ENCODE data around the gene DRD4.
"Not testable (repeated sequence)": the region's sequence is repeated elsewhere in the genome, so short reads cannot be mapped to it uniquely, and the experiment has no call there.

Gene DRD4

DNA sequence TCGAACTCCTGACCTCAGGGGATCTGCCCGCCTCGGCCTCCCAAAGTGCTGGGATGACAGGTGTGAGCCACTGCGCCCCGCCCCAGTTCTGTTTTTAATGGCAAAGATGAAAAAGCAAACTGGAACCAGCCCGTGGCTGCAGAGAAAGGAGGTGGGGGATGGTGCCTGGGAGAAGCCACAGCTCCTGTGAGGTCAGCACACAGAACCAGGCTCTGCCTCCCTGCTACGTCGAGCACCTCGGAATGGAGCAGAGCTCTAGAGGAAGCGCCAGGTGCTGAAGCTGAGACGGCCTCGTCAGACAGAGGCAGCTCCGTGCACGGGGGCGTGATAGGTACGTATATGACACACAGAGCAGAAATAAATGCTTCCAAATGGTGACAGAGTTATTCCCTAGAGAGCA is 8.5 kb downstream of the DRD4 start:
- no peak for DNase-seq

DNA sequence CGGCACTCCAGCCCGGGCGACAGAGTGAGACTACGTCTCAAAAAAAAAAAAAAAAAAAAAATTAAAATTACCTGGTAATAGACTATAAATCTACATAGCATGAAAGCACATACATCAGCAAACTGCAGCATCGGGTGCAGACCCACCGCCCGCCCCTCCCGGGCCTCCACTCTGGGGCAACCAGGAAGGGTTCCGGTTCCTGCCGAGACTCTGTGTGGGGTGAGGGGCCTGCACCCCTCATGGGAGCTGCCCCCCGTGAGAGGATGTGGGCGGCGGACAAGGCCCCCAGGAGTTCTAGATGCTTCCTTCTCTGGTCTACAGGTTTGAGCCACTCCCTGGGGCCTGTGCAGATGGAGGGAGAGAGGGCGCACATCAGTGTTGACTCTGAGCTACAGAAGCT is 9.1 kb downstream of the DRD4 start:
- DNase-seq = no peak

DNA sequence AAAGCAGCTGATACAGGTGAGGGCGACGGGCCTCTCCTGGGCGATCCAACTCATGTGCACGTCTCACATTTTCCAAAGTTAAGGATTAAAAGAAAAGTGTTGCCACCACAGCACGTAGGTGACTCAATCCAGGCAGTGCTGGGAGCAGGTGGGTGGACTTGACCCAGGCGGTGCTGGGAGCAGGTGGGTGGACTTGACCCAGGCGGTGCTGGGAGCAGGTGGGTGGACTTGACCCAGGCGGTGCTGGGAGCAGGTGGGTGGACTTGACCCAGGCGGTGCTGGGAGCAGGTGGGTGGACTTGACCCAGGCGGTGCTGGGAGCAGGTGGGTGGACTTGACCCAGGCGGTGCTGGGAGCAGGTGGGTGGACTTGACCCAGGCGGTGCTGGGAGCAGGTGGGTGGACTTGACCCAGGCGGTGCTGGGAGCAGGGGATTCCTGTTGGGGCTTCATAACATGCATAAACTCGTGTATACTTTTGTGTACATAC is 10.6 kb downstream of the DRD4 start:
- not testable (repeated sequence) for DNase-seq

- DNase-seq = no peak
Measured at GRCh38 chr11:650482-650881, 13.4 kb downstream of the DRD4 start.

DNA sequence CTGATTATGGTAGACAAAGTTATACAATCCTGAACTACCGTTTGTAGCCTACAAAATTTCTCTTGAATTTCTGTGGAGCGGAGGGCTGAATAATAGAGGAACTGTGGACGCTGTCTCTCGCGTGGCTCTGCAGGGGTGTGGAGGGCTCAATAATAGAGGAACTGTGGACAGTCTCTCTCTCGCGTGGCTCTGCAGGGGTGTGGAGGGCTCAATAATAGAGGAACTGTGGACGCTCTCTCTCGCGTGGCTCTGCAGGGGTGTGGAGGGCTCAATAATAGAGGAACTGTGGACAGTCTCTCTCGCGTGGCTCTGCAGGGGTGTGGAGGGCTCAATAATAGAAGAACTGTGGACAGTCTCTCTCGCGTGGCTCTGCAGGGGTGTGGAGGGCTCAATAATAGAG is 16.1 kb downstream of the DRD4 start:
- DNase-seq = not testable (repeated sequence)

GRCh38 chr11:653837-654236 is 16.8 kb downstream of the DRD4 start:
- DNase-seq = no peak

DNA sequence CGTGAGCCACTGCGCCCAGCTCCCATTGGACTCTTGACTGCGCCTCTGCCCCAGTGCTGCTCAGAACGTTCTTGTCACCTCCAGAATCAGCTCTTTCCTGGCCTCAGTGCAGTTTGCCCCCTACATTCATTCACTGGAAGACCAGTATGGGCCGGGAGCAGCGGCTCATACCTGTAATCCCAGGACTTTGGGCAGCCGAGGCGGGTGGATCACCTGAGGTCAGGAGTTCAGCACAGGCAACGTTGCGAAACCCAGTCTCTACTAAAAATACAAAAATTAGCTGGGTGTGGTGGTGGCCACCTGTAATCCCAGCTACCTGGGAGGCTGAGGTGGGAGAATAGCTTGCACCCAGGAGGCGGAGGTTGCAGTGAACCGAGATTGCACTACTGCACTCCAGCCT is 17.4 kb downstream of the DRD4 start:
- DNase-seq = not testable (repeated sequence)

DNA sequence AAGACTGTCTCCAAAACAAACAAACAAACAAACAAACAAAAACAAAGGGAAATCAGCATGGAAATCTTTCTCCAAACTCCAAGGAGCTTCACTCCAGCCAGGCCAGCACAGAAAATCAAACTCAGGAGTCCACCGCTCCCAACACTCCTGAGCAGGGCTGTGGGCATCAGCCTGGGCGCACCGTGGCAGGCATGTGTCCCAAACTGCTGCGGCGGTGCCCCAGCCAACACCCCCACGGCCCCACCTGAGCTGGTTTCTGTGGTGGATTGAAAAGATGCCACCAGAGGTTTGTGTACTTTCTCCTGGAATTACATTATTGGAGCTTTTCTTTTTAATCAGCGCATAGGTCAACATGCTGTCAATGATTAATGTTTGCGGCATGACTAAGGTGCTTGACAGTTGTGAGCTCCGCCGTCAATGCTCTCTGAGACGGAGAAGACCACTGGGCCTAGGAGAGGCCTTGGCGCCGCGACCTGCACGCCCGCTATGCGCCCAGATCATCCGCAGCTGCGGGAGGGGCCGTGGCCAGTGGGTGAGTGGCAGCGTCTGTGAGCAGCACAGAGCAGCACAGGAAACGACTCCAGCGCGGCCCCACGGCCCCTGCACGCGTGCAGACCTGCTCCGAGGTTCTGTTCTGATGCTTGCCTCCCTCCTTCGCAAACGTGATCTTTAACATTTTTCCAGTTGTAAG is 18.1 kb downstream of the DRD4 start:
- no peak for DNase-seq

DNA sequence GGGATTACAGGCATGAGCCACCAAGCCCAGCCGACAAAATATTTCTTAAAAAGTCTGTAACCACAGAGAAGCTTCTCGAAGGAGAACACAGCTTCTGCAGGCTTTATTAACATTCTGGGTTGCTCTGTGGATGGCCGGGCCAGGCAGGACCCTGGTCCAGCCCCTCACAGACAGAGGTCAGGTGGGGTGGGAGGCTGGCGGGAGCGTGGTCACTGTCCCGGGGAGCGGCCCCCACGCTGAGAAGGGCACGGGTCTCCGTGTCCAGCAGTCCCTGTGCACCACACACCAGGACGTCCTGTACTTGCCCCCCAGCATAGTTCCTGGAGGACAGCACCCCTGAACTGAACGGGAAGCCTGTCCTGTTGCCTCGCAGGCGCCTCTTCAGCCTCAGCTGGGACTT is 19.4 kb downstream of the DRD4 start:
- no peak for DNase-seq

- no peak for DNase-seq
Measured at GRCh38 chr11:656866-657265, 19.8 kb downstream of the DRD4 start.

GRCh38 chr11:657691-658126 is 20.6 kb downstream of the DRD4 start:
- DNase-seq = no peak

DNA sequence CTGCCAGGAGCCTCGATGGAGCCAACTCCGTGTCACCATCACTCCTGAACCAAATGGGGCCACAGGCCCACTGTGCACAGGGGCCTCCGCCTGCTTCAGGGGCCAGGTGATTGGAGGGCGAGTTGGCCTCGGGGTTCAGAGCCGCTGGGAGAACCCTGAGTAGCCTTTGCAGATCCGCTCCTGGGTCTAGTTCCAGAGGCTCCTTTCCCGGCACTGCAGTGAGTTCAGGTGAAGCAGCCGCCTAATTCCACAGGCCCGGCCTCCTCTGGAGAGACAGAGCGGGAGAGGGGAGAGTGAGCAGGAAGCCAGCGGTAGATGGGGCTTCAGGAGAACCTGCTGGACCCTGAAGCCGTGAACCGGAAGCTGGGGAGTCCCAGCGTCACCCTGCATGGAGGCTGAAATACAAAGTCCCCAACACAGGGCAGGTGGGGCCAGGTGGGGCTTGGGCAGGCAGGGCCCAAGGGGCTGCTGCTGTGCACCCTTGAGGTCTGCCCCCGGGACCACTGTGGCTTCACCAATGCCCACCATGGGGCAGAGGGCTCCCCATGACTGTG is 22.5 kb downstream of the DRD4 start:
- DNase-seq = no peak

- no peak for DNase-seq
Measured at GRCh38 chr11:660281-660680, 23.2 kb downstream of the DRD4 start.

DNA sequence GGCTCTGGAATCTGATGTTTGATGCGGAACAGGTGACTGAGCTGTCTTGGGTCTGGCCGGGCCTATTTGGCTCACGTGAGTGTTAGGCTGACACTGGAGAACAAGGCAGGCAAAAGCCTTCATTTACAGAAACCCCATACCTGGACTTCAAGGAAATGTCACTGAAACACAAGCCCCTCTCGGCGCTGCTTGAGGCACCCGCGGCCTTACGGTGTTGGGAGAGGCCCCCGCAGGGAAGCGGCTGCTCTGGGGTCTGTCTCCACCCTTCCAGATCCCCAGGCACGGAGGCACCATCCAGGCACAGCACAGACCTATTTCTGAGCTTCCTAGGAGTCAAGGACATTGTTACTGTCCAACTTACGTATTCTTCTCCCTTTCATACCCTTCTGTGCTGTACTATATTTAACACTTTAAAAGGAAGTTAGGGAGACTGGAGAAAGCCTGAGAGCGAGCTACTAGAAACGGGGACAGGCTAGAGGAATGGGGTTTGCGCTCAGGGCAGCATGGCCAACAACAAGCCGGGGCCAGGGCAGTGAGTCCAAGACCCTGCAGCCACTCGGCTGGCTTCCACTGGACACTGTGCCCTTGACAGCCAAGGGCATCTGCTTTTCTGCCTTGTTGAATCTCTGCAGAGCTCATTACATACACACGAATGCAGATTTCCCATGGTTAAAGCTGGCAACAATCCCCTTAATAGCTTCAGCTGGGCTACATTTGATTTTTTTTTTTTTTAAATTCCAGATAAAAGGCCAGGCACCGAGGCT is 23.8 kb downstream of the DRD4 start:
- no peak for DNase-seq

- DNase-seq = no peak
Measured at GRCh38 chr11:662689-663274, 25.7 kb downstream of the DRD4 start.

DNA sequence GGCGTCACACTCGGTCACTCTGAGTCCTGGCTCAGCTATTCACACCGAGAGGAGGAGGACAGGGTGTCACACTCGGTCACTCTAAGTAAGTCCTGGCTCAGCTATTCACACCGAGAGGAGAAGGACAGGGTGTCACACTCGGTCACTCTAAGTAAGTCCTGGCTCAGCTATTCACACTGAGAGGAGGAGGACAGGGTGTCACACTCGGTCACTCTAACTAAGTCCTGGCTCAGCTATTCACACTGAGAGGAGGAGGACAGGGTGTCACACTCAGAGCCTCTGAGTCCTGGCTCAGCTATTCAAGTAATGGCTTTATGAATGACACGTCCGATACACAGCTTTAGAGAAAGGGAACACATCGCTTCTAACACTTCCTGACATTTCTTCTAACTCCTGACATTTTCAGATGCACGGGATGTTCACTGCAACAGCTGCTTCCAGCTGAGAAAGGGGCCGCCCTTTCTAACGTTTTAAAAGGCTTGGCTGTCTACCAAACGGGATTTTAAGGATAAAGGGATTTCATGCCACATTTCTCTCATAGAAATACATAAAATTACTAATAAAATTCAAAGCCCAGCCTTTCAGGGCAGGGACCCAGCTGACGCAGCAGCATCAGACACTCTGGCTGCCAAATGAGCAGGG is 28.1 kb downstream of the DRD4 start:
- DNase-seq = no peak

DNA sequence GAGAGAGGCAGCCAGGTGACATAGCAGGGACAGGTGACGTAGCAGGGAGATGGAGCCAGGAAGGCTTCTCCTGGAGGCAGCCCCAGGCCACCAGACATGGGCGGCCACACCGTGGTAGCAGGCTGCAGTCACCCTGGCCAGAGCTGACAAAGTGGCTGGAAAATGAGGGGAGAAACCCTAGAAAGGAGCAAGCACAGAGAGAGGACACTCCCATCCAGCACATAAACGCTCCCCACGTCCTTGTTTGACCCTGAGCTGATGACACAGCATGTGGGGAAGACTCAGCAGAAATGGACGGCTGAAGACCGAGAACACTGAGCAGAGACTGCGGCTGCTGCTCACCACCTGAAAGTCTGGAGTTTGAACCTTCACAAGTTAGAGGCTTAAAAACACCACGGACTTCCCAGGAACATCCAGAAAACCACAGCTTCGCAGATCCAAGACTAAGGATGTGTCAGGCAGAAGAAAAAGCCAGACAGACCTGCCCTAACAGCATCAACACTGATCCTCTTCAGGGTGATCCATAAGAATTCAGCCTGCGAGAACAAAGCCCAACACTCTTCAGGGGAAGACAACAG is 28.7 kb downstream of the DRD4 start:
- DNase-seq = no peak

GRCh38 chr11:673866-674265 is 36.8 kb downstream of the DRD4 start:
- no peak for DNase-seq

GRCh38 chr11:674406-674805 is 37.3 kb downstream of the DRD4 start:
- DNase-seq = no peak

GRCh38 chr11:678297-678696 is 41.2 kb downstream of the DRD4 start:
- DNase-seq = no peak

DNA sequence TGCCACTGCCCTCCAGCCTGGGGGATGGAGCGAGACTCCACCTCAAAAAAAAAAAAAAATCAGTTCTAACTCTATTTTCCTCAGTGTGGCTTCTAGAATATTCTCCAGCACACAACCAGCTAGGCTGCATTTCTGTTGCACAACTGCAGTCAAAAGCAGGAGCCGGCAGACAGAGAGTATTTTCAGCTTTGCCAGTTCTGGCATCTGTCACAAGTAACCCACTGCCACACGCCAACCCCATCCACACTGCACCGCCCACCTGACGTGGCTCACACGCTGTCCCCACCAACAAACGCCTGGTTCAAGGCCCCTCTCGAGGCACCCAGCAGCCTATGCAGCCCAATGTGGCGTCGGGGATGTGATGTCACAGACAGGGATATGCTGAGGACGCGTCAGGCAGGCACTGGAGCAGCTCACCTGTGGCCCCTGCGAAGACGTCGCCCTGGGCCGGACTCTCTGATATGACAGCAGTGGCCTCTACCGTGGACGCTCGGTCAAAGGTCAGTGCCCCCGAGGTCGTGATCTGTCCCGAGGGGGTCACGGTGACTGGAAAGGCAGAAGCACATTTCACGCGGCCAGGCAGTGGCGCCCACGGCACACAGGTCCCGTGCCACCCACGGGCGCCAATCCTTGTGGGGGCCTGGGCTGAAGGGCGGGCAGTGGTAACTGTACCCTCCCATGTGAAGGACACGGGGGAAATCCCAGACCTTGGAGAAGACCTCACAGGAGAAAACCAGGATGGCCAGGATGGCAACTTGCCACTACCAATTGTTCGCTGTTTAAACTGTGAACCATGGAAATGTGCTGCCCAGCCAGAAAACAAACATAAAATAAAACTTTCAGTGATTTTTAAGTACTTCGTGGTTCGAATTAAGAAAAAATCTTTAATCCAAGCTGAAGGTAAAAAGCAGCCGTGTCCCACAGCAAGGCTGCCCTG is 42.5 kb downstream of the DRD4 start:
- no peak for DNase-seq

- no peak for DNase-seq
Measured at GRCh38 chr11:680476-680875, 43.4 kb downstream of the DRD4 start.
